SK-N-SH (cell line): ENCODE results near the gene TBC1D8. TPM values are rescaled to one million over a fixed set of nuclear protein-coding genes. Genes with fewer than 3 reads are reported as not detected.

Source experiments
- CTCF ChIA-PET: fragments of 300-600, 350-600 bp; formaldehyde crosslinking; extraction: SDS; loops from one replicate; lab custom pipeline; 2021; lab: Yijun Ruan, JAX
- POLR2A ChIA-PET: fragments of 350-600 bp; sonication (Branson Sonifier 250); formaldehyde crosslinking; extraction: SDS; loops from one replicate; lab custom pipeline; 2020; ENCODE audit warnings: antibody characterized with exemption, inconsistent platforms; lab: Yijun Ruan, JAX
- DNase-seq: peaks from one replicate; pipeline ENCODE4 v3.0.0; 2012
- H2AFZ ChIP-seq: fragments of 200-600 bp; sonication (generic); 2 replicates; pipeline ENCODE4 v1.8.1; 2016; ENCODE audit warnings: antibody characterized with exemption, mild to moderate bottlenecking, low read depth
- H3F3A ChIP-seq: fragments of 200-600 bp; sonication (generic); replicated peaks from 2 replicates; pipeline ENCODE3; 2016; ENCODE audit warnings: antibody characterized with exemption, mild to moderate bottlenecking; ENCODE audit not compliant: insufficient read depth
- H3K27ac ChIP-seq, 2 experiments: fragments of 200-500 bp in 1 of 2; fragments of 200-600 bp in 1 of 2; sonication (Bioruptor generic) in 1 of 2; sonication (generic), shearing (Covaris generic) in 1 of 2; 2 replicates each; pipeline versions ENCODE4 v1.5.1 to v1.6.1; 2014 to 2016; ENCODE audit warnings: low read depth in 2 of 2, inconsistent platforms in 1 of 2, low read length in 1 of 2, mild to moderate bottlenecking in 1 of 2, mixed read lengths in 1 of 2
- H3K27me3 ChIP-seq: fragments of 200-600 bp; sonication (generic), shearing (Covaris generic); 2 replicates; pipeline ENCODE4 v1.6.1; 2016; ENCODE audit warnings: mixed run types; ENCODE audit not compliant: insufficient read depth
- H3K36me3 ChIP-seq, 2 experiments: fragments of 200-500 bp in 1 of 2; fragments of 200-600 bp in 1 of 2; sonication (Bioruptor generic) in 1 of 2; sonication (generic) in 1 of 2; replicated peaks in 1 of 2; 2 replicates each; pipeline versions ENCODE3 to v1.5.1; 2014 to 2016; ENCODE audit warnings: low read length in 1 of 2, mild to moderate bottlenecking in 1 of 2; ENCODE audit not compliant: insufficient read depth in 2 of 2, control insufficient read depth in 1 of 2
- H3K4me1 ChIP-seq, 2 experiments: fragments of 200-500 bp in 1 of 2; fragments of 200-600 bp in 1 of 2; sonication (Bioruptor generic) in 1 of 2; sonication (generic), shearing (Covaris generic) in 1 of 2; 2 replicates each; pipeline versions ENCODE4 v1.5.1 to v1.6.1; 2014 to 2016; ENCODE audit warnings: low read depth in 1 of 2, low read length in 1 of 2, mixed run types in 1 of 2; ENCODE audit not compliant: insufficient read depth in 2 of 2, control insufficient read depth in 1 of 2
- H3K4me2 ChIP-seq: fragments of 200-600 bp; sonication (generic), shearing (Covaris generic); 2 replicates; pipeline ENCODE4 v1.6.1; 2017; ENCODE audit warnings: mixed run types
- H3K4me3 ChIP-seq, 2 experiments: fragments of 200-500 bp in 1 of 2; fragments of 200-600 bp in 1 of 2; sonication (Bioruptor generic) in 1 of 2; sonication (generic), shearing (Covaris generic) in 1 of 2; 2 replicates each; pipeline versions ENCODE4 v1.5.1 to v1.8.1; 2014 to 2016; ENCODE audit warnings: low read depth in 2 of 2, inconsistent platforms in 1 of 2, low read length in 1 of 2, mild to moderate bottlenecking in 1 of 2, mixed read lengths in 1 of 2, moderate library complexity in 1 of 2
- H3K79me2 ChIP-seq: fragments of 200-600 bp; sonication (generic); 2 replicates; pipeline ENCODE4 v1.8.1; 2017; ENCODE audit warnings: mild to moderate bottlenecking; ENCODE audit not compliant: insufficient read depth
- H3K9ac ChIP-seq: fragments of 200-600 bp; sonication (generic); 2 replicates; pipeline ENCODE4 v1.6.1; 2017; ENCODE audit warnings: mixed run types
- H3K9me2 ChIP-seq: fragments of 200-600 bp; sonication (generic); 2 replicates; pipeline ENCODE4 v1.6.1; 2017; ENCODE audit warnings: mixed run types
- H3K9me3 ChIP-seq: fragments of 200-600 bp; sonication (generic); 2 replicates; pipeline ENCODE4 v1.6.1; 2017; ENCODE audit warnings: mixed run types, mild to moderate bottlenecking, moderate library complexity
- H4K20me1 ChIP-seq: fragments of 200-600 bp; sonication (generic); 2 replicates; pipeline ENCODE4 v1.6.1; 2017; ENCODE audit warnings: mild to moderate bottlenecking, mixed run types; ENCODE audit not compliant: insufficient read depth
- ELF1 ChIP-seq: IDR thresholded peaks from 2 replicates; pipeline ENCODE4 v1.4.0; 2012
- EP300 ChIP-seq, 2 experiments: IDR thresholded peaks; 2 replicates each; pipeline versions ENCODE4 v1.4.0 to v1.6.1; 2012; ENCODE audit warnings: borderline replicate concordance in 1 of 2, low read depth in 1 of 2, low read length in 1 of 2
- EZH2phosphoT487 ChIP-seq: fragments of 200-600 bp; sonication (generic); IDR thresholded peaks from 2 replicates; pipeline ENCODE4 v1.6.1; 2017; ENCODE audit warnings: low read depth, mixed run types, mild to moderate bottlenecking, antibody characterized with exemption, moderate library complexity, borderline replicate concordance
- FOXM1 ChIP-seq: IDR thresholded peaks from 2 replicates; pipeline ENCODE4 v1.4.0; 2012; ENCODE audit warnings: low read depth, mild to moderate bottlenecking
- GABPA ChIP-seq: IDR thresholded peaks from 2 replicates; pipeline ENCODE4 v1.4.0; 2012; ENCODE audit warnings: low read depth, mild to moderate bottlenecking
- IRF3 ChIP-seq: fragments of 150-350 bp; IDR thresholded peaks from 2 replicates; pipeline ENCODE4 v1.6.1; 2016; ENCODE audit warnings: mild to moderate bottlenecking, low read depth, low read length
- MXI1 ChIP-seq: IDR thresholded peaks from 2 replicates; pipeline ENCODE4 v1.6.1; 2012; ENCODE audit warnings: mild to moderate bottlenecking, low read depth, low read length, improper control_type of control experiment
- POLR2AphosphoS5 ChIP-seq: IDR thresholded peaks from 2 replicates; pipeline ENCODE4 v1.6.1; 2012; ENCODE audit warnings: low read depth, low read length
- RAD21 ChIP-seq: IDR thresholded peaks from 2 replicates; pipeline ENCODE4 v1.6.1; 2012; ENCODE audit warnings: mild to moderate bottlenecking, low read length
- RCOR1 ChIP-seq: fragments of 150-350 bp; IDR thresholded peaks from 2 replicates; pipeline ENCODE4 v1.6.1; 2017; ENCODE audit warnings: antibody characterized with exemption, low read length
- REST ChIP-seq: IDR thresholded peaks from 2 replicates; pipeline ENCODE4 v1.6.1; 2012; ENCODE audit warnings: mild to moderate bottlenecking, low read depth, low read length, moderate library complexity
- RXRA ChIP-seq: IDR thresholded peaks from 2 replicates; pipeline ENCODE4 v1.4.0; 2012; ENCODE audit warnings: low read depth, mild to moderate bottlenecking, borderline replicate concordance
- SIN3A ChIP-seq: IDR thresholded peaks from 2 replicates; pipeline ENCODE4 v1.6.1; 2012; ENCODE audit warnings: low read depth, mild to moderate bottlenecking, low read length, moderate library complexity, borderline replicate concordance
- TEAD4 ChIP-seq: IDR thresholded peaks from 2 replicates; pipeline ENCODE4 v1.4.0; 2012; ENCODE audit warnings: mild to moderate bottlenecking, borderline replicate concordance; ENCODE audit not compliant: insufficient read depth
- USF2 ChIP-seq: fragments of 150-350 bp; IDR thresholded peaks from 2 replicates; pipeline ENCODE4 v1.6.1; 2017; ENCODE audit warnings: antibody characterized with exemption, low read length, low read depth, borderline replicate concordance
- ZBTB33 ChIP-seq: IDR thresholded peaks from 2 replicates; pipeline ENCODE4 v1.4.0; 2012; ENCODE audit warnings: low read depth, borderline replicate concordance
- WGBS: methylation state at CpG from one replicate; pipeline ENCODE4 v1.1.6; 2017; ENCODE audit warnings: low lambda C conversion rate; 5-methylcytosine and 5-hydroxymethylcytosine counted together
- polyA plus RNA-seq, 3 experiments: library from polyadenylated mRNA; depleted of rRNA; stranded (reverse); fragments of >200 nt; gene quantifications; 2 replicates each; pipeline ENCODE4 v1.2.3, GENCODE V29; 2012

The TBC1D8 gene
- polyA plus RNA-seq, 1 of the 3 experiments (the other 2 are of a cell fraction) = 5.3 TPM

- peak overlapping the region in 1 of 2 experiments; percentile 76; a peak in 3 of 4 replicates for H3K4me3 ChIP-seq
Measured at GRCh38 chr2:101149241-101150192, 1.7 kb downstream of the TBC1D8 start.

DNA sequence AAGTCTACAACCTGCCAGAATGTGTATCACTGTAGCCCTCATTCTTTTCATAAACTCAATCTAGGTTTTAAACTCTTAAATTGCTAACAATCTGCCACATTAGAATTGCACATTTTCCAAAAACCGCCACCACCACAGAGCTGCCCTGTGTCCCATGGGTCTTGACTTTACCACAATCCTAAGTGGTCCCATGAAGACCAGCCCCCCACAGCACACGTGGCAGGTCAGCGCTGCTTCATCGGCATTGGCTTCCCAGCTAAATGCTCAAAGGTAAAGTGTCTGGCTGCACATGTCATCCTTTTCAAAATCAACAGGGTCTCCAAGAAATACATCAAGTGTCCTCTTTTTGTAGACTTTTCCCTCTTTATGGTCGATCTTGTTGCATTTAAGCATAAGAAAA is 2.4 kb downstream of the TBC1D8 start:
- no peaks in the 10 kb centered on the region for H3K79me2 ChIP-seq

More at GRCh38 chr2:101149241-101150192, 1.7 kb downstream of the TBC1D8 start:
- H3K79me2 ChIP-seq = no peaks in the 10 kb centered on the region
- 72% methylated on average over 18 of the region's 21 CpGs for WGBS
- H3K9me3 ChIP-seq = no peaks in the 10 kb centered on the region
- no peaks in the 10 kb centered on the region for H4K20me1 ChIP-seq
- peaks cover 0 to 32% of the 10 kb centered on the region in 2 experiments; a peak in 2 of 4 replicates for H3K4me1 ChIP-seq
- no peak for DNase-seq
- no peaks in the 10 kb centered on the region for H3F3A ChIP-seq
- no peaks in the 10 kb centered on the region for H3K9me2 ChIP-seq
- 0 out of 2 replicates have a peak overlapping the region, but pooled peaks have one; percentile 96 for H3K4me2 ChIP-seq
- H3K27me3 ChIP-seq = no peaks in the 10 kb centered on the region
- no peak for TF ChIP-seq TEAD4
- TF ChIP-seq EZH2phosphoT487 = no peak
- TF ChIP-seq POLR2AphosphoS5 = no peak
- no peak for TF ChIP-seq EP300 (IDR thresholded peaks at IDR 0.05; ENCODE audit: borderline replicate concordance in 1 of 2, low read depth in 1 of 2, low read length in 1 of 2)
- TF ChIP-seq RCOR1 = no peak
- no peak for TF ChIP-seq ELF1
- H3K9ac ChIP-seq = no peak overlapping the region
- no peak overlapping the region for H2AFZ ChIP-seq
- H3K27ac ChIP-seq = no peak overlapping the region; a peak in 1 of 4 replicates
- H3K36me3 ChIP-seq = no peaks in the 10 kb centered on the region
- POLR2A ChIA-PET = interaction anchor here (0.7 to 1.7 kb wide), 3 partner anchors 9 to 161 kb away, joined by 3 to 4 read pairs (median 3); no protein-coding TSS in a partner anchor
- CTCF ChIA-PET = interaction anchor here (2.2 to 8.8 kb wide), 4 partner anchors 110 to 143 kb away, joined by 9 to 99 read pairs (median 34); partner anchors contain the start of gene RPL31

More for the DNA sequence above, 2.4 kb downstream of the TBC1D8 start:
- Histone ChIP-seq H3K27me3 (no peaks in the 10 kb centered on the region), H2AFZ (no peak overlapping the region), H3K4me2 (no peak overlapping the region), H4K20me1 (no peaks in the 10 kb centered on the region), H3K27ac (no peak overlapping the region), H3K4me1 (peaks cover 0 to 32% of the 10 kb centered on the region in 2 experiments; a peak in 2 of 4 replicates), H3F3A (no peaks in the 10 kb centered on the region), H3K9ac (no peak overlapping the region), H3K4me3 (no peak overlapping the region), H3K9me3 (no peaks in the 10 kb centered on the region), H3K36me3 (no peaks in the 10 kb centered on the region), H3K9me2 (no peaks in the 10 kb centered on the region)
- no peak for DNase-seq
- ChIA-PET CTCF (interaction anchor here (1.9 to 8.8 kb wide), 2 partner anchors 113 to 136 kb away, joined by 5 to 99 read pairs; no protein-coding TSS in a partner anchor), POLR2A (no interaction called here)
- TF ChIP-seq RAD21 (no peak), SIN3A (no peak), USF2 (no peak), REST (no peak), IRF3 (no peak), POLR2AphosphoS5 (no peak), FOXM1 (no peak), GABPA (no peak), RXRA (no peak), MXI1 (no peak), ELF1 (no peak), ZBTB33 (no peak)
- WGBS = 93% methylated on average over 5 of the region's 5 CpGs
